GM23338 (cell line): ENCODE measurements around the gene SPAG16. TPM values are rescaled to one million over a fixed set of nuclear protein-coding genes. Genes with fewer than 3 reads are reported as not detected.

ENCODE experiments used
- ATAC-seq: fragments of 200-7000 bp; cut with Tn5 transposase; 3 replicates; pipeline ENCODE4 v1.9.1; 2020
- DNase-seq: peaks from one replicate; pipeline ENCODE4 v3.0.0-alpha.2; 2015; ENCODE audit warnings: low spot score
- H2AFZ ChIP-seq: fragments of 200-600 bp; sonication (generic); 2 replicates; pipeline ENCODE4 v1.8.0; 2016; ENCODE audit warnings: antibody characterized with exemption, mild to moderate bottlenecking, moderate library complexity
- H3F3A ChIP-seq: fragments of 200-600 bp; sonication (generic); replicated peaks from 2 replicates; pipeline ENCODE4 v1.8.0; 2017; ENCODE audit warnings: antibody characterized with exemption, mixed run types, low read depth
- H3K27ac ChIP-seq: fragments of 200-600 bp; sonication (generic); 2 replicates; pipeline ENCODE4 v1.6.1; 2016; ENCODE audit warnings: low read depth
- H3K27me3 ChIP-seq: fragments of 200-600 bp; sonication (generic); 2 replicates; pipeline ENCODE4 v1.8.0; 2016; ENCODE audit warnings: mild to moderate bottlenecking, mixed run types, moderate library complexity; ENCODE audit not compliant: insufficient read depth
- H3K36me3 ChIP-seq: fragments of 200-600 bp; sonication (generic); 2 replicates; pipeline ENCODE4 v1.8.0; 2016; ENCODE audit warnings: mild to moderate bottlenecking; ENCODE audit not compliant: insufficient read depth
- H3K4me1 ChIP-seq: fragments of 200-600 bp; sonication (generic); 2 replicates; pipeline ENCODE4 v1.8.0; 2016; ENCODE audit warnings: mild to moderate bottlenecking, moderate library complexity; ENCODE audit not compliant: insufficient read depth
- H3K4me2 ChIP-seq: fragments of 200-600 bp; sonication (generic); 2 replicates; pipeline ENCODE4 v1.7.1; 2017; ENCODE audit warnings: mixed run types
- H3K4me3 ChIP-seq: fragments of 200-600 bp; sonication (generic); 2 replicates; pipeline ENCODE4 v1.6.1; 2016; ENCODE audit warnings: mixed run types
- H3K79me2 ChIP-seq: fragments of 200-600 bp; sonication (generic); replicated peaks from 2 replicates; pipeline ENCODE4 v1.8.0; 2017; ENCODE audit warnings: mild to moderate bottlenecking; ENCODE audit not compliant: insufficient read depth
- H3K9me2 ChIP-seq: fragments of 200-600 bp; sonication (generic); 2 replicates; pipeline ENCODE4 v1.8.0; 2017; ENCODE audit not compliant: insufficient read depth
- H4K20me1 ChIP-seq: fragments of 200-600 bp; sonication (generic); replicated peaks from 2 replicates; pipeline ENCODE4 v1.8.0; 2017; ENCODE audit warnings: mild to moderate bottlenecking; ENCODE audit not compliant: insufficient read depth
- H3K27ac Mint-ChIP-seq: 2 replicates; pipeline ENCODE4 v1.8.0; 2020; ENCODE audit warnings: inconsistent platforms, mild to moderate bottlenecking, moderate library complexity, mixed read lengths
- H3K27me3 Mint-ChIP-seq: 3 replicates; pipeline ENCODE4 v1.8.0; 2022; ENCODE audit warnings: low read depth, mild to moderate bottlenecking, moderate library complexity, mixed read lengths, inconsistent platforms; ENCODE audit not compliant: insufficient read depth, poor library complexity
- H3K36me3 Mint-ChIP-seq: 3 replicates; pipeline ENCODE4 v1.8.0; 2021; ENCODE audit warnings: low read depth, mild to moderate bottlenecking, inconsistent platforms, moderate library complexity, mixed read lengths
- H3K4me1 Mint-ChIP-seq: 3 replicates; pipeline ENCODE4 v1.8.0; 2020; ENCODE audit warnings: mild to moderate bottlenecking, inconsistent platforms, mixed read lengths
- H3K4me3 Mint-ChIP-seq: 3 replicates; pipeline ENCODE4 v1.8.0; 2021; ENCODE audit warnings: moderate library complexity, mild to moderate bottlenecking, inconsistent platforms, mixed read lengths
- H3K9me3 Mint-ChIP-seq: 3 replicates; pipeline ENCODE4 v1.8.0; 2020; ENCODE audit warnings: moderate library complexity, mild to moderate bottlenecking, inconsistent platforms, mixed read lengths
- CREB1 ChIP-seq: fragments of 250-450 bp; sonication (Bioruptor Pico); IDR thresholded peaks from 2 replicates; pipeline ENCODE4 v1.5.0; 2020; ENCODE audit warnings: low read depth, mild to moderate bottlenecking, moderate library complexity
- CTCF ChIP-seq, 2 experiments: fragments of 200-600 bp in 1 of 2; sonication (generic) in 1 of 2; conservative IDR thresholded peaks; 2 replicates each; pipeline versions ENCODE4 v1.5.1 to v1.6.1; 2016 to 2017; ENCODE audit warnings: antibody characterized with exemption in 2 of 2, low read depth in 2 of 2, mild to moderate bottlenecking in 2 of 2, moderate library complexity in 1 of 2
- EZH2phosphoT487 ChIP-seq: fragments of 200-600 bp; sonication (generic); IDR thresholded peaks from one replicate; pipeline ENCODE4 v1.8.1; 2018; ENCODE audit warnings: antibody characterized with exemption; ENCODE audit not compliant: unreplicated experiment
- JUNB ChIP-seq: IDR thresholded peaks from one replicate; pipeline ENCODE4 v1.6.1; 2016; ENCODE audit warnings: antibody characterized with exemption; ENCODE audit not compliant: unreplicated experiment
- NANOG ChIP-seq: IDR thresholded peaks from 2 replicates; pipeline ENCODE4 v1.6.1; 2016; ENCODE audit warnings: antibody characterized with exemption, borderline replicate concordance
- POLR2AphosphoS5 ChIP-seq: IDR thresholded peaks from 2 replicates; pipeline ENCODE4 v1.6.1; 2016; ENCODE audit warnings: antibody characterized with exemption, low read depth
- STAT1 ChIP-seq: IDR thresholded peaks from one replicate; pipeline ENCODE4 v1.6.1; 2016; ENCODE audit warnings: antibody characterized with exemption; ENCODE audit not compliant: unreplicated experiment
- ZNF114 ChIP-seq: fragments of 250-450 bp; sonication (Bioruptor Pico); IDR thresholded peaks from 2 replicates; pipeline ENCODE4 v1.5.0; 2020; ENCODE audit warnings: mild to moderate bottlenecking, moderate library complexity
- ZNF462 ChIP-seq: fragments of 250-450 bp; sonication (Bioruptor Pico); IDR thresholded peaks from 2 replicates; pipeline ENCODE4 v1.5.0; 2020; ENCODE audit warnings: mild to moderate bottlenecking, moderate library complexity
- polyA plus RNA-seq: library from polyadenylated mRNA; unstranded; fragments of >200 nt; fragmentation: Nextera tagmentation; extraction: Ambion mirVana; gene quantifications from 2 replicates; pipeline ENCODE4 v1.2.1, GENCODE V29; 2016
- total RNA-seq: library from RNA; depleted of rRNA; stranded (reverse); fragments of >200 nt; shearing (Covaris generic); gene quantifications from 2 replicates; pipeline ENCODE4 v1.2.3, GENCODE V29; 2014
- TF ChIP-seq, protein P1 (sequence below): IDR thresholded peaks from one replicate; pipeline ENCODE4 v1.6.1; 2018; ENCODE audit warnings: antibody characterized with exemption; ENCODE audit not compliant: unreplicated experiment
- TF ChIP-seq, protein P2 (sequence below): IDR thresholded peaks from 2 replicates; pipeline ENCODE4 v1.6.1; 2016; ENCODE audit warnings: antibody characterized with exemption

The SPAG16 gene
- total and polyA plus RNA-seq, 2 experiments from 2014 or later: 19.7 to 47.8 TPM

GRCh38 chr2:213476641-213477040 is 192.4 kb downstream of the SPAG16 start:
- Histone ChIP-seq H3K4me3 (no peak overlapping the region), H2AFZ (no peak overlapping the region), H3K79me2 (no peaks in the 10 kb centered on the region), H3K27me3 (no peaks in the 10 kb centered on the region), H3K9me2 (no peaks in the 10 kb centered on the region), H3K4me2 (no peak overlapping the region), H3K4me1 (no peaks in the 10 kb centered on the region), H4K20me1 (no peaks in the 10 kb centered on the region), H3K36me3 (no peaks in the 10 kb centered on the region), H3K27ac (no peak overlapping the region), H3F3A (no peaks in the 10 kb centered on the region)
- ATAC-seq: no peak
- H3K4me3 Mint-ChIP-seq: no peak overlapping the region
- no peaks in the 10 kb centered on the region for H3K27me3 Mint-ChIP-seq
- TF ChIP-seq STAT1: no peak
- TF ChIP-seq CTCF (conservative IDR thresholded peaks at IDR 0.05; ENCODE audit: low read depth in 2 of 2): no peak
- no peak for TF ChIP-seq CREB1 (CRISPR knock-in tag)
- TF ChIP-seq, protein P1, sequence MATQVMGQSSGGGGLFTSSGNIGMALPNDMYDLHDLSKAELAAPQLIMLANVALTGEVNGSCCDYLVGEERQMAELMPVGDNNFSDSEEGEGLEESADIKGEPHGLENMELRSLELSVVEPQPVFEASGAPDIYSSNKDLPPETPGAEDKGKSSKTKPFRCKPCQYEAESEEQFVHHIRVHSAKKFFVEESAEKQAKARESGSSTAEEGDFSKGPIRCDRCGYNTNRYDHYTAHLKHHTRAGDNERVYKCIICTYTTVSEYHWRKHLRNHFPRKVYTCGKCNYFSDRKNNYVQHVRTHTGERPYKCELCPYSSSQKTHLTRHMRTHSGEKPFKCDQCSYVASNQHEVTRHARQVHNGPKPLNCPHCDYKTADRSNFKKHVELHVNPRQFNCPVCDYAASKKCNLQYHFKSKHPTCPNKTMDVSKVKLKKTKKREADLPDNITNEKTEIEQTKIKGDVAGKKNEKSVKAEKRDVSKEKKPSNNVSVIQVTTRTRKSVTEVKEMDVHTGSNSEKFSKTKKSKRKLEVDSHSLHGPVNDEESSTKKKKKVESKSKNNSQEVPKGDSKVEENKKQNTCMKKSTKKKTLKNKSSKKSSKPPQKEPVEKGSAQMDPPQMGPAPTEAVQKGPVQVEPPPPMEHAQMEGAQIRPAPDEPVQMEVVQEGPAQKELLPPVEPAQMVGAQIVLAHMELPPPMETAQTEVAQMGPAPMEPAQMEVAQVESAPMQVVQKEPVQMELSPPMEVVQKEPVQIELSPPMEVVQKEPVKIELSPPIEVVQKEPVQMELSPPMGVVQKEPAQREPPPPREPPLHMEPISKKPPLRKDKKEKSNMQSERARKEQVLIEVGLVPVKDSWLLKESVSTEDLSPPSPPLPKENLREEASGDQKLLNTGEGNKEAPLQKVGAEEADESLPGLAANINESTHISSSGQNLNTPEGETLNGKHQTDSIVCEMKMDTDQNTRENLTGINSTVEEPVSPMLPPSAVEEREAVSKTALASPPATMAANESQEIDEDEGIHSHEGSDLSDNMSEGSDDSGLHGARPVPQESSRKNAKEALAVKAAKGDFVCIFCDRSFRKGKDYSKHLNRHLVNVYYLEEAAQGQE: no peak
- TF ChIP-seq, protein P2, sequence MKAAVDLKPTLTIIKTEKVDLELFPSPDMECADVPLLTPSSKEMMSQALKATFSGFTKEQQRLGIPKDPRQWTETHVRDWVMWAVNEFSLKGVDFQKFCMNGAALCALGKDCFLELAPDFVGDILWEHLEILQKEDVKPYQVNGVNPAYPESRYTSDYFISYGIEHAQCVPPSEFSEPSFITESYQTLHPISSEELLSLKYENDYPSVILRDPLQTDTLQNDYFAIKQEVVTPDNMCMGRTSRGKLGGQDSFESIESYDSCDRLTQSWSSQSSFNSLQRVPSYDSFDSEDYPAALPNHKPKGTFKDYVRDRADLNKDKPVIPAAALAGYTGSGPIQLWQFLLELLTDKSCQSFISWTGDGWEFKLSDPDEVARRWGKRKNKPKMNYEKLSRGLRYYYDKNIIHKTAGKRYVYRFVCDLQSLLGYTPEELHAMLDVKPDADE: no peak
- no peak for TF ChIP-seq ZNF462 (CRISPR knock-in tag)
- TF ChIP-seq POLR2AphosphoS5: no peak
- TF ChIP-seq ZNF114 (CRISPR knock-in tag): no peak
- no peak for TF ChIP-seq EZH2phosphoT487
- no peak for TF ChIP-seq JUNB
- TF ChIP-seq NANOG: no peak
- no peaks in the 10 kb centered on the region for H3K4me1 Mint-ChIP-seq
- H3K9me3 Mint-ChIP-seq: peaks cover 60% of the 10 kb centered on the region
- H3K36me3 Mint-ChIP-seq: peaks cover 43% of the 10 kb centered on the region
- DNase-seq: no peak
- no peak overlapping the region for H3K27ac Mint-ChIP-seq
